ENCODE measurements around the gene GALNT16. TPM values are rescaled to one million over a fixed set of nuclear protein-coding genes. Genes with fewer than 3 reads are reported as not detected.
"Not testable (repeated sequence)": the region's sequence is repeated elsewhere in the genome, so short reads cannot be mapped to it uniquely, and the experiment has no call there.

The GALNT16 gene
- total RNA-seq, 1 donor from 2014 or later, result 0.35 TPM

- no peak overlapping the region for H3K4me3 ChIP-seq (ENCODE audit: low read depth, low read length)
- no peak for TF ChIP-seq CTCF (conservative IDR thresholded peaks at IDR 0.05; ENCODE audit: low read depth, low read length)
- DNase-seq (ENCODE audit: low read depth), result no peak
Observed at GRCh38 chr14:69289811-69290520, 30.0 kb downstream of the GALNT16 start.

- not testable (repeated sequence) for DNase-seq (ENCODE audit: low read depth); H3K4me3 ChIP-seq (ENCODE audit: low read depth, low read length)
Observed at GRCh38 chr14:69290881-69291280, 30.9 kb downstream of the GALNT16 start.

GRCh38 chr14:69291396-69291795, 31.4 kb downstream of the GALNT16 start:
- no peak for TF ChIP-seq CTCF (conservative IDR thresholded peaks at IDR 0.05; ENCODE audit: low read depth, low read length)
- H3K4me3 ChIP-seq (ENCODE audit: low read depth, low read length), result no peak overlapping the region
- no peak for DNase-seq (ENCODE audit: low read depth)

- TF ChIP-seq CTCF (conservative IDR thresholded peaks at IDR 0.05; ENCODE audit: low read depth, low read length), result no peak
- H3K4me3 ChIP-seq (ENCODE audit: low read depth, low read length), result no peak overlapping the region
- DNase-seq (ENCODE audit: low read depth), result no peak
Observed at GRCh38 chr14:69291891-69292561, 32.1 kb downstream of the GALNT16 start.

GRCh38 chr14:69298131-69299071, 38.4 kb downstream of the GALNT16 start:
- no peak for DNase-seq (ENCODE audit: low read depth)
- TF ChIP-seq CTCF (conservative IDR thresholded peaks at IDR 0.05; ENCODE audit: low read depth, low read length), result no peak
- H3K4me3 ChIP-seq (ENCODE audit: low read depth, low read length), result no peak overlapping the region

- no peak overlapping the region for H3K4me3 ChIP-seq (ENCODE audit: low read depth, low read length)
- DNase-seq (ENCODE audit: low read depth), result no peak
- peak; percentile 45 for TF ChIP-seq CTCF (conservative IDR thresholded peaks at IDR 0.05; ENCODE audit: low read depth, low read length)
Observed at GRCh38 chr14:69299286-69300035, 39.5 kb downstream of the GALNT16 start.
